Memory B cell (primary cell): ENCODE results near the gene SSTR1.

Experiments used
- ATAC-seq: fragments of 150-1000 bp; cut with Tn5 transposase; 2 replicates; pipeline ENCODE4 v1.10.0; 2021; ENCODE audit warnings: low read depth, mild to moderate bottlenecking, moderate library complexity
- DNase-seq, 2 donors: peaks; one replicate each; pipeline ENCODE4 v3.0.0; 2022; ENCODE audit warnings: low spot score in 2 of 2
- H3K27ac Mint-ChIP-seq: one replicate; pipeline ENCODE4 v1.8.0; 2022; ENCODE audit warnings: mild to moderate bottlenecking, moderate library complexity, mixed read lengths
- H3K27me3 Mint-ChIP-seq: one replicate; pipeline ENCODE4 v1.8.0; 2022; ENCODE audit warnings: mixed read lengths
- H3K36me3 Mint-ChIP-seq: one replicate; pipeline ENCODE4 v1.8.0; 2022; ENCODE audit warnings: mild to moderate bottlenecking, mixed read lengths
- H3K4me1 Mint-ChIP-seq: one replicate; pipeline ENCODE4 v1.8.0; 2022; ENCODE audit warnings: mixed read lengths
- H3K4me3 Mint-ChIP-seq: one replicate; pipeline ENCODE4 v1.8.0; 2022; ENCODE audit warnings: mild to moderate bottlenecking, moderate library complexity, mixed read lengths
- H3K9me3 Mint-ChIP-seq: one replicate; pipeline ENCODE4 v1.8.0; 2022; ENCODE audit warnings: mixed read lengths

SSTR1 gene

GRCh38 chr14:38238332-38238731, 30.6 kb downstream of the SSTR1 start:
- H3K36me3 Mint-ChIP-seq: no peaks in the 10 kb centered on the region
- ATAC-seq: no peak
- H3K4me1 Mint-ChIP-seq: no peaks in the 10 kb centered on the region
- H3K27ac Mint-ChIP-seq: no peak overlapping the region
- no peaks in the 10 kb centered on the region for H3K27me3 Mint-ChIP-seq
- peaks cover 5% of the 10 kb centered on the region for H3K9me3 Mint-ChIP-seq
- DNase-seq: no peak
- no peak overlapping the region for H3K4me3 Mint-ChIP-seq

- Mint-ChIP-seq H3K36me3 (no peaks in the 10 kb centered on the region), H3K27me3 (no peaks in the 10 kb centered on the region), H3K4me1 (no peaks in the 10 kb centered on the region), H3K27ac (no peak overlapping the region), H3K9me3 (peaks cover 5% of the 10 kb centered on the region), H3K4me3 (no peak overlapping the region)
- no peak for DNase-seq
- ATAC-seq: no peak
These were observed 31.2 kb downstream of the SSTR1 start for GRCh38 chr14:38238878-38239277.

GRCh38 chr14:38243696-38244240, 36.1 kb downstream of the SSTR1 start:
- no peaks in the 10 kb centered on the region for H3K27me3 Mint-ChIP-seq

GRCh38 chr14:38248321-38249028, 40.8 kb downstream of the SSTR1 start:
- Mint-ChIP-seq H3K4me1 (no peaks in the 10 kb centered on the region), H3K4me3 (no peak overlapping the region), H3K9me3 (peaks cover 1% of the 10 kb centered on the region), H3K27ac (no peak overlapping the region), H3K36me3 (no peaks in the 10 kb centered on the region), H3K27me3 (no peaks in the 10 kb centered on the region)
- DNase-seq (no peak), ATAC-seq (no peak)

More at GRCh38 chr14:38243696-38244240, 36.1 kb downstream of the SSTR1 start:
- no peaks in the 10 kb centered on the region for H3K36me3 Mint-ChIP-seq
- H3K4me1 Mint-ChIP-seq: no peaks in the 10 kb centered on the region
- DNase-seq: no peak
- ATAC-seq: no peak
- no peak overlapping the region for H3K27ac Mint-ChIP-seq
- H3K9me3 Mint-ChIP-seq: peaks cover 5% of the 10 kb centered on the region
- no peak overlapping the region for H3K4me3 Mint-ChIP-seq

GRCh38 chr14:38250331-38250730, 42.6 kb downstream of the SSTR1 start:
- H3K36me3 Mint-ChIP-seq: no peaks in the 10 kb centered on the region
- no peak for DNase-seq
- no peak for ATAC-seq
- no peak overlapping the region for H3K27ac Mint-ChIP-seq
- no peak overlapping the region for H3K4me3 Mint-ChIP-seq
- H3K27me3 Mint-ChIP-seq: no peaks in the 10 kb centered on the region
- H3K4me1 Mint-ChIP-seq: no peaks in the 10 kb centered on the region
- peaks cover 1% of the 10 kb centered on the region for H3K9me3 Mint-ChIP-seq

GRCh38 chr14:38252066-38252710, 44.5 kb downstream of the SSTR1 start:
- Mint-ChIP-seq H3K36me3 (no peaks in the 10 kb centered on the region), H3K27me3 (no peaks in the 10 kb centered on the region), H3K27ac (no peak overlapping the region), H3K4me1 (no peaks in the 10 kb centered on the region), H3K4me3 (no peak overlapping the region), H3K9me3 (no peaks in the 10 kb centered on the region)
- no peak for DNase-seq
- ATAC-seq: no peak

GRCh38 chr14:38253676-38254075, 46.0 kb downstream of the SSTR1 start:
- no peaks in the 10 kb centered on the region for H3K4me1 Mint-ChIP-seq
- no peaks in the 10 kb centered on the region for H3K27me3 Mint-ChIP-seq
- ATAC-seq: no peak
- no peak overlapping the region for H3K4me3 Mint-ChIP-seq
- DNase-seq: no peak
- no peaks in the 10 kb centered on the region for H3K9me3 Mint-ChIP-seq
- H3K36me3 Mint-ChIP-seq: no peaks in the 10 kb centered on the region
- H3K27ac Mint-ChIP-seq: no peak overlapping the region

- no peak for DNase-seq
These were observed 47.1 kb downstream of the SSTR1 start for GRCh38 chr14:38254571-38255407.

GRCh38 chr14:38255408-38255672, 47.6 kb downstream of the SSTR1 start:
- H3K4me3 Mint-ChIP-seq: no peak overlapping the region
- DNase-seq (no peak), ATAC-seq (no peak)
- H3K4me1 Mint-ChIP-seq: no peaks in the 10 kb centered on the region
- H3K36me3 Mint-ChIP-seq: no peaks in the 10 kb centered on the region
- no peak overlapping the region for H3K27ac Mint-ChIP-seq
- H3K27me3 Mint-ChIP-seq: no peaks in the 10 kb centered on the region
- H3K9me3 Mint-ChIP-seq: no peaks in the 10 kb centered on the region

More at GRCh38 chr14:38254571-38255407, 47.1 kb downstream of the SSTR1 start:
- Mint-ChIP-seq H3K36me3 (no peaks in the 10 kb centered on the region), H3K27me3 (no peaks in the 10 kb centered on the region), H3K4me3 (no peak overlapping the region), H3K4me1 (no peaks in the 10 kb centered on the region), H3K9me3 (no peaks in the 10 kb centered on the region), H3K27ac (no peak overlapping the region)
- ATAC-seq: no peak

- Mint-ChIP-seq H3K9me3 (no peaks in the 10 kb centered on the region), H3K36me3 (no peaks in the 10 kb centered on the region), H3K4me3 (no peak within 1 kb of the TSS), H3K27me3 (no peaks in the 10 kb centered on the region), H3K27ac (no peak within 1 kb of the TSS), H3K4me1 (no peaks in the 10 kb centered on the region)
- ATAC-seq: no peak
- DNase-seq: no peak
These were observed 48.2 kb downstream of the SSTR1 start, which contains the start of gene CLEC14A for GRCh38 chr14:38255673-38256532. Gene CLEC14A (minus strand): TSS chr14:38256093. CDS start chr14:38256022, 71 bp downstream.

- DNase-seq (no peak), ATAC-seq (no peak)
- no peaks in the 10 kb centered on the region for H3K4me1 Mint-ChIP-seq
- no peak overlapping the region for H3K27ac Mint-ChIP-seq
- H3K27me3 Mint-ChIP-seq: no peaks in the 10 kb centered on the region
- no peaks in the 10 kb centered on the region for H3K9me3 Mint-ChIP-seq
- H3K4me3 Mint-ChIP-seq: no peak overlapping the region
- H3K36me3 Mint-ChIP-seq: no peaks in the 10 kb centered on the region
These were observed 48.8 kb downstream of the SSTR1 start for GRCh38 chr14:38256533-38256840.

- Mint-ChIP-seq H3K4me1 (no peaks in the 10 kb centered on the region), H3K27me3 (no peaks in the 10 kb centered on the region), H3K4me3 (no peak overlapping the region), H3K9me3 (peaks cover 6% of the 10 kb centered on the region), H3K36me3 (no peaks in the 10 kb centered on the region), H3K27ac (no peak overlapping the region)
- ATAC-seq (no peak), DNase-seq (no peak)
These were observed 49.8 kb downstream of the SSTR1 start for GRCh38 chr14:38257507-38257906.

GRCh38 chr14:38261620-38262019, 53.9 kb downstream of the SSTR1 start:
- Mint-ChIP-seq H3K36me3 (no peaks in the 10 kb centered on the region), H3K4me1 (no peaks in the 10 kb centered on the region), H3K4me3 (no peak overlapping the region), H3K9me3 (peaks cover 13% of the 10 kb centered on the region), H3K27ac (no peak overlapping the region), H3K27me3 (no peaks in the 10 kb centered on the region)
- no peak for ATAC-seq
- DNase-seq: no peak
